Measurements from ENCODE around the gene MITF. TPM values are rescaled to one million over a fixed set of nuclear protein-coding genes. Genes with fewer than 3 reads are reported as not detected.

The MITF gene
- total and polyA plus RNA-seq, 3 donors from 2014 or later: 5.5 to 9.0 (median 5.8) TPM

- Histone ChIP-seq H3K36me3 (ENCODE audit: low read depth, missing control alignments) (no peaks in the 10 kb centered on the region), H3K27me3 (no peaks in the 10 kb centered on the region), H3K4me3 (no peak overlapping the region), H3K4me1 (peaks cover 26% of the 10 kb centered on the region), H3K27ac (peak overlapping the region; percentile 33 to 43), H3K9me3 (no peaks in the 10 kb centered on the region)
- no peak for DNase-seq
- 77 to 87% methylated on average over 2 of the region's 2 CpGs for WGBS, 2 donors
- no peak for TF ChIP-seq POLR2A (IDR thresholded peaks at IDR 0.05)
- TF ChIP-seq CTCF (IDR thresholded peaks at IDR 0.05): no peak
- intact Hi-C loops (cut with DNase I; ENCODE audit: low total_unique reads): no loop called here
Observed at GRCh38 chr3:69750549-69750948, 11.3 kb downstream of the MITF start.

- intact Hi-C loops (cut with DNase I; ENCODE audit: low total_unique reads): no loop called here
- H3K4me3 ChIP-seq: no peak overlapping the region
- H3K27ac ChIP-seq: peak overlapping the region; percentile 33 to 43
- peak; percentile 38 for DNase-seq
- 46 to 56% methylated on average over 1 of the region's 1 CpG for WGBS, 2 donors
- peaks cover 23% of the 10 kb centered on the region for H3K4me1 ChIP-seq
- H3K27me3 ChIP-seq: no peaks in the 10 kb centered on the region
- TF ChIP-seq POLR2A (IDR thresholded peaks at IDR 0.05) (no peak), CTCF (IDR thresholded peaks at IDR 0.05) (no peak)
- no peaks in the 10 kb centered on the region for H3K9me3 ChIP-seq
- H3K36me3 ChIP-seq (ENCODE audit: low read depth, missing control alignments): no peaks in the 10 kb centered on the region
Observed at GRCh38 chr3:69751074-69751476, 11.8 kb downstream of the MITF start.

GRCh38 chr3:69752241-69752640, 13.0 kb downstream of the MITF start:
- Histone ChIP-seq H3K4me1 (peaks cover 23% of the 10 kb centered on the region), H3K27ac (peak overlapping the region in 1 of 2 donors; percentile 33), H3K27me3 (no peaks in the 10 kb centered on the region), H3K4me3 (no peak overlapping the region), H3K9me3 (no peaks in the 10 kb centered on the region), H3K36me3 (ENCODE audit: low read depth, missing control alignments) (no peaks in the 10 kb centered on the region)
- no peak for TF ChIP-seq CTCF (IDR thresholded peaks at IDR 0.05)
- TF ChIP-seq POLR2A (IDR thresholded peaks at IDR 0.05): no peak
- no peak for DNase-seq
- intact Hi-C loops (cut with DNase I; ENCODE audit: low total_unique reads): no loop called here
- 71 to 84% methylated on average over 1 of the region's 1 CpG for WGBS, 2 donors

- Histone ChIP-seq H3K27me3 (no peaks in the 10 kb centered on the region), H3K9me3 (no peaks in the 10 kb centered on the region), H3K4me1 (peaks cover 25% of the 10 kb centered on the region), H3K4me3 (no peak overlapping the region), H3K27ac (no peak overlapping the region), H3K36me3 (ENCODE audit: low read depth, missing control alignments) (no peaks in the 10 kb centered on the region)
- TF ChIP-seq CTCF (IDR thresholded peaks at IDR 0.05): no peak
- no peak for TF ChIP-seq POLR2A (IDR thresholded peaks at IDR 0.05)
- DNase-seq: no peak
- intact Hi-C loops (cut with DNase I; ENCODE audit: low total_unique reads): no loop called here
Observed at GRCh38 chr3:69753179-69753775, 14.0 kb downstream of the MITF start.

- DNase-seq: no peak
- H3K4me3 ChIP-seq: no peak overlapping the region
- TF ChIP-seq CTCF (IDR thresholded peaks at IDR 0.05) (no peak), POLR2A (IDR thresholded peaks at IDR 0.05) (no peak)
- no peaks in the 10 kb centered on the region for H3K9me3 ChIP-seq
- no peaks in the 10 kb centered on the region for H3K36me3 ChIP-seq (ENCODE audit: low read depth, missing control alignments)
- WGBS, 2 donors: 88 to 92% methylated on average over 1 of the region's 1 CpG
- H3K27me3 ChIP-seq: no peaks in the 10 kb centered on the region
- H3K27ac ChIP-seq: no peak overlapping the region
- intact Hi-C loops (cut with DNase I; ENCODE audit: low total_unique reads): no loop called here
- H3K4me1 ChIP-seq: peaks cover 8% of the 10 kb centered on the region
Observed at GRCh38 chr3:69755795-69756194, 16.5 kb downstream of the MITF start.
